ENCODE measurements around the gene SEL1L.
"Not testable (repeated sequence)": the region's sequence is repeated elsewhere in the genome, so short reads cannot be mapped to it uniquely, and the experiment has no call there.

Gene SEL1L

DNA sequence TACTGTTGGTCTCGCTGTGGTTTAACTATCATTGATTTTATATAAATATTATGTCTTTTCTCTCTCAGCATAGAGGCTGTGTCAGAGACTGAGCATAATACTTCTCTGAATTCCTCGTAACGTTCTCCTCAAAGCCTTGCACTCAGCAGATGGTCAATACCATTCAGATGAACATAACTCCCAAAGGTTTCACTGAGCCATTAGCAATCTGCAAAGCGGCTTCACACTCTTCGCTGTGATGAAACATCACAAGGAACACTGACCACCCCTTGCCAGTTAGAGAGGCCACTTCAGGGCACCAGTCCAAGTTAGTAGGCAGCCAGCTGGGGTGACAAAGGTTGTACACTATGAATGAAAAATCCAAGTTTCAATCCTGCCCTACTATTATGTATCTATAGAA is 103.4 kb downstream of the SEL1L start:
- no peak overlapping the region for H3K4me3 ChIP-seq (ENCODE audit: low read depth, low read length)
- TF ChIP-seq, protein P1, sequence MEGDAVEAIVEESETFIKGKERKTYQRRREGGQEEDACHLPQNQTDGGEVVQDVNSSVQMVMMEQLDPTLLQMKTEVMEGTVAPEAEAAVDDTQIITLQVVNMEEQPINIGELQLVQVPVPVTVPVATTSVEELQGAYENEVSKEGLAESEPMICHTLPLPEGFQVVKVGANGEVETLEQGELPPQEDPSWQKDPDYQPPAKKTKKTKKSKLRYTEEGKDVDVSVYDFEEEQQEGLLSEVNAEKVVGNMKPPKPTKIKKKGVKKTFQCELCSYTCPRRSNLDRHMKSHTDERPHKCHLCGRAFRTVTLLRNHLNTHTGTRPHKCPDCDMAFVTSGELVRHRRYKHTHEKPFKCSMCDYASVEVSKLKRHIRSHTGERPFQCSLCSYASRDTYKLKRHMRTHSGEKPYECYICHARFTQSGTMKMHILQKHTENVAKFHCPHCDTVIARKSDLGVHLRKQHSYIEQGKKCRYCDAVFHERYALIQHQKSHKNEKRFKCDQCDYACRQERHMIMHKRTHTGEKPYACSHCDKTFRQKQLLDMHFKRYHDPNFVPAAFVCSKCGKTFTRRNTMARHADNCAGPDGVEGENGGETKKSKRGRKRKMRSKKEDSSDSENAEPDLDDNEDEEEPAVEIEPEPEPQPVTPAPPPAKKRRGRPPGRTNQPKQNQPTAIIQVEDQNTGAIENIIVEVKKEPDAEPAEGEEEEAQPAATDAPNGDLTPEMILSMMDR (IDR thresholded peaks at IDR 0.05; ENCODE audit: control insufficient read depth, extremely low read depth, insufficient read depth), result no peak
- no peak for DNase-seq (ENCODE audit: low read depth)

DNA sequence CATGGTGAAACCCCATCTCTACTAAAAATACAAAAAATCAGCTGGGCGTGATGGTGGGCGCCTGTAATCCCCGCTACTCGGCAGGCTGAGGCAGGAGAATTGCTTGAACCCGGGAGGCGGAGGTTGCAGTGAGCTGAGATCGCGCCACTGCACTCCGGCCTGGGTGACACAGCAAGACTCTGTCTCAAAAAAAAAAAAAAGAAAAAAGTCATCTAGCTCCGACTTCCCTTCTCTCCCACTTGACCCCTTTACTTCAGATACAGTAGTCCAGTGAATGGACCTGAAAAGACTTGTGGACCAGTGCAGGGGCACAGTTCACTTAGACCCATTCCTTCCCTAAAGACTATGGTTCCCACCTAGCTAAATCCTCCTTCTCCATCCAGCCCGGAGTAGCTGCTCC is 103.9 kb downstream of the SEL1L start:
- H3K4me3 ChIP-seq (ENCODE audit: low read depth, low read length), result not testable (repeated sequence)

DNA sequence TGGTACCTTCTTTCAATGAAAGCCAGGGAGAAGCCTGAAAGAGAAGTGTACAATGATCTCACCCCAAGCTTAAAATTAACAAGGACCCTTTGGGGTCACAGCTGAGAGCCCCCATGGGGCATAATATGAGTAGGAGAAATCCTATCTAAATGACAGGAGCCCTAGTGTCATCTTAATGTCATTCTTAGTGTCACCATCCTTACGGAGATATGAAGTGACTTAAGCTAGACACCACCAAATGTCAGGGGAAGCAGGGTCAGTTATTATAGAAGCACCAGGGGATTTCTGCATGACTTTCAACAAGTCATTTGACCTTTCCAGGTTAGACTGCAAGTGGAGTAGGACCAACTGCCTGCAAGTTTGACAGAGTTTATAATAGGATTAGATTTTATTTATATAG is 104.6 kb downstream of the SEL1L start:
- DNase-seq (ENCODE audit: low read depth), result no peak

More for the DNA sequence above, 103.9 kb downstream of the SEL1L start:
- DNase-seq (ENCODE audit: low read depth), result not testable (repeated sequence)

DNA sequence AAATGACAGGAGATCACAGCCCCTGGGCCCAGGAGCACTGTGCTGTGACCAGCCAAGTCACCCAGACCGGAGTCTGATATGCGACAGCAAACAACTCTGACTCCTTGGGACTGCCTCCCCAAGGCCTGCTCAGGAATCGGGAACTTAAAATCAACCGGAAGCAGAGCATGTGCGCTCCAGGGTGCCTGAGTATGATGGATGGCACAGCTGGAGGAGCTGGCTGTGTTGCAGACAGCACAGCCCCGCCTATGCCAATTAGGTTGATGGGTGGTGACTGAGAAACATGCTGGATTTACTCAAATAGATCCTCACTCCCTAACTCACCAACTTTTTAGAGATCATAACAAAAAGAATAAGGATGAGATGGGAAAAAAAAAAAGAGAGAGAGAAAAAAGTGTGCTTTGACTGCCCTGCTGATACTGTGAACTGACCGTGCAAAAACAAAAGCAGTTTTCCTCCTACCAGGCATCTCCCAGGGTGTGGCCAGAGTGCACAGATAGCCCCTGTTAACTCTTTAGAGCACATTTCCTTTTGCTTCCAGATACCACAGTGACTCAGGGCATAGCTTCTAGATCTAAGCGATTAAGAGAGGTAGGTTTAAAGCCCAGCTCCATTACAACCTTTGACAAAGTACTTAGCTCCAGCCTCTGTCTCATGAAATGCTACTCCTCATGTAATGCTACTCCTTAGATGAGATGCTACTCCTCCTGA is 106.2 kb downstream of the SEL1L start:
- TF ChIP-seq, protein P1 (IDR thresholded peaks at IDR 0.05; ENCODE audit: control insufficient read depth, extremely low read depth, insufficient read depth), result no peak
- no peak for DNase-seq (ENCODE audit: low read depth)
- no peak overlapping the region for H3K4me3 ChIP-seq (ENCODE audit: low read depth, low read length)

More for the DNA sequence above, 104.6 kb downstream of the SEL1L start:
- H3K4me3 ChIP-seq (ENCODE audit: low read depth, low read length), result no peak overlapping the region
- TF ChIP-seq, protein P1 (IDR thresholded peaks at IDR 0.05; ENCODE audit: control insufficient read depth, extremely low read depth, insufficient read depth), result no peak

DNA sequence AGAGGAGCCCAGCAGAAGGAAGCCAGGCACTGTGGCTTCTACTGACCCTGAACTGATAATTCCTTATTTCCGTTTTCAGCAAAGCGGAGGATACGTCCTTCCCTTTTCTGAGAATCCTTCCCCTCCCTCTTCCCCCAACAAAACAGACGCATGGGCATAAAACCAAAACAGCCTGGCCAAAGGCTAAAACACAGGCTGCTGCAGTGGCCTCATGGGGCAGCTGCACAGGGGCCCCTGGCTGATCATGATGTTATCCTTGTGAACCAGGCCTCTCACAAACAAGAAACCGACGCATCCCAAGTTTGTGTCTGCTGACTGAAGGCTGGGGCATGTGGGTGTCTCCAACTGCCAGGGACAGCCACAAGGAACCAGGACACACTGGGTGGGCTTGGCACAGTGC is 110.1 kb downstream of the SEL1L start:
- TF ChIP-seq, protein P1 (IDR thresholded peaks at IDR 0.05; ENCODE audit: control insufficient read depth, extremely low read depth, insufficient read depth), result no peak
- no peak overlapping the region for H3K4me3 ChIP-seq (ENCODE audit: low read depth, low read length)
- no peak for DNase-seq (ENCODE audit: low read depth)

Data from LNCaP clone FGC (cell line).